Endothelial cell of umbilical vein (primary cell): Measurements from ENCODE around the gene TSPAN9. TPM values are rescaled to one million over a fixed set of nuclear protein-coding genes. Genes with fewer than 3 reads are reported as not detected.

Experiments used
- BruUV-seq: library from RNA; stranded (reverse); fragments of 400-500 nt; replicated peaks from 2 replicates; lab custom pipeline; 2021; lab: Mats Ljungman, UMichigan
- CTCF ChIA-PET: fragments of 300-600, 350-600 bp; sonication (Branson Sonifier 250); formaldehyde crosslinking; loops from one replicate; lab custom pipeline; 2021; ENCODE audit warnings: antibody characterized with exemption, inconsistent platforms; lab: Charles Lee
- POLR2A ChIA-PET: fragments of 300-600, 350-600 bp; sonication (Branson Sonifier 250); formaldehyde crosslinking; loops from one replicate; lab custom pipeline; 2021; ENCODE audit warnings: antibody characterized with exemption, inconsistent platforms; lab: Charles Lee
- DNase-seq: peaks from one replicate; pipeline ENCODE4 v3.0.0-alpha.2; 2011; ENCODE audit warnings: low read depth, low spot score
- FAIRE-seq: peaks from 2 replicates; lab custom pipeline; 2011; peaks lifted over from hg19 to GRCh38; lab: Jason Lieb, UNC
- H2AFZ ChIP-seq: 2 replicates; pipeline ENCODE4 v1.6.0; 2012; ENCODE audit warnings: low read depth, low read length, control low read depth, inconsistent platforms
- H3K27ac ChIP-seq: 2 replicates; pipeline ENCODE4 v1.5.1; 2011; ENCODE audit warnings: low read depth, mild to moderate bottlenecking, control low read depth, low read length, moderate library complexity; ENCODE audit not compliant: insufficient read depth
- H3K27me3 ChIP-seq, 2 experiments: 2 replicates each; pipeline versions ENCODE4 v1.6.0 to v1.6.1; 2011; ENCODE audit warnings: low read length in 2 of 2, mixed read lengths in 1 of 2; ENCODE audit not compliant: control insufficient read depth in 2 of 2, insufficient read depth in 2 of 2
- H3K36me3 ChIP-seq, 2 experiments: 2 replicates in 1 of 2; 3 replicates in 1 of 2; pipeline ENCODE4 v1.5.1; 2011; ENCODE audit warnings: low read length in 2 of 2, mild to moderate bottlenecking in 1 of 2, moderate library complexity in 1 of 2; ENCODE audit not compliant: control insufficient read depth in 2 of 2, insufficient read depth in 2 of 2; ENCODE audit errors: extremely low read depth in 1 of 2
- H3K4me1 ChIP-seq: 3 replicates; pipeline ENCODE4 v1.5.1; 2011; ENCODE audit warnings: mild to moderate bottlenecking, low read length; ENCODE audit not compliant: control insufficient read depth, insufficient read depth; ENCODE audit errors: extremely low read depth
- H3K4me2 ChIP-seq: 2 replicates; pipeline ENCODE4 v1.6.1; 2011; ENCODE audit warnings: low read length, control low read depth, mixed read lengths; ENCODE audit not compliant: insufficient read depth
- H3K4me3 ChIP-seq, 3 experiments: fragments of 200-600 bp in 1 of 3; sonication (generic), shearing (Covaris generic) in 1 of 3; replicated peaks in 1 of 3; 2 replicates each; pipeline ENCODE4 v1.5.1; 2011 to 2016; ENCODE audit warnings: control low read depth in 3 of 3, low read length in 3 of 3, mild to moderate bottlenecking in 2 of 3, inconsistent platforms in 1 of 3, low read depth in 1 of 3, moderate library complexity in 1 of 3; ENCODE audit not compliant: insufficient read depth in 1 of 3
- H3K79me2 ChIP-seq: 2 replicates; pipeline ENCODE4 v1.6.0; 2012; ENCODE audit warnings: low read length, inconsistent platforms; ENCODE audit not compliant: control insufficient read depth, insufficient read depth
- H3K9ac ChIP-seq: replicated peaks from 2 replicates; pipeline ENCODE3; 2011; ENCODE audit warnings: low read length, control low read depth; ENCODE audit not compliant: insufficient read depth; ENCODE audit errors: extremely low read depth
- H3K9me1 ChIP-seq: replicated peaks from 3 replicates; pipeline ENCODE4 v1.6.0; 2011; ENCODE audit warnings: mild to moderate bottlenecking, low read length; ENCODE audit not compliant: control insufficient read depth, insufficient read depth; ENCODE audit errors: extremely low read depth
- H3K9me3 ChIP-seq: replicated peaks from 2 replicates; pipeline ENCODE4 v1.5.1; 2012; ENCODE audit warnings: low read length, inconsistent platforms; ENCODE audit not compliant: control insufficient read depth, insufficient read depth
- H4K20me1 ChIP-seq: replicated peaks from 2 replicates; pipeline ENCODE3; 2011; ENCODE audit warnings: mild to moderate bottlenecking, low read length; ENCODE audit not compliant: control insufficient read depth, insufficient read depth; ENCODE audit errors: extremely low read depth
- EZH2 ChIP-seq: IDR thresholded peaks from 2 replicates; pipeline ENCODE4 v1.6.1; 2012; ENCODE audit warnings: borderline replicate concordance, low read depth, mild to moderate bottlenecking, moderate library complexity, low read length, inconsistent platforms; ENCODE audit not compliant: severe bottlenecking
- FOS ChIP-seq: IDR thresholded peaks from 2 replicates; pipeline ENCODE4 v1.6.1; 2011; ENCODE audit warnings: mild to moderate bottlenecking, low read length, moderate library complexity, borderline replicate concordance; ENCODE audit not compliant: insufficient read depth
- GATA2 ChIP-seq: IDR thresholded peaks from 2 replicates; pipeline ENCODE4 v1.7.0; 2011; ENCODE audit warnings: low read depth, mild to moderate bottlenecking, moderate library complexity, mixed read lengths, low read length; ENCODE audit not compliant: insufficient read length, insufficient read depth
- JUN ChIP-seq: IDR thresholded peaks from 2 replicates; pipeline ENCODE4 v1.6.1; 2011; ENCODE audit warnings: borderline replicate concordance, low read depth; ENCODE audit not compliant: insufficient read length, insufficient read depth
- MYC ChIP-seq: IDR thresholded peaks from one replicate; pipeline ENCODE4 v1.6.1; 2011; ENCODE audit warnings: mild to moderate bottlenecking, low read depth, low read length
- POLR2A ChIP-seq: IDR thresholded peaks from 2 replicates; pipeline ENCODE4 v1.6.1; 2012; ENCODE audit warnings: low read depth, mild to moderate bottlenecking, control low read depth, low read length
- POLR2AphosphoS5 ChIP-seq: IDR thresholded peaks from 2 replicates; pipeline ENCODE4 v1.6.1; 2012; ENCODE audit warnings: low read depth, mild to moderate bottlenecking, control low read depth, low read length, moderate library complexity; ENCODE audit not compliant: insufficient read depth
- dilution Hi-C: fragments of 300-500 bp; cut with MboI; formaldehyde crosslinking; loops from one replicate; pipeline ENCODE4 v1.15.0; 2019; ENCODE audit warnings: low sequenced_read_pairs; ENCODE audit not compliant: extremely low pct_ligation_motif_present
- intact Hi-C: fragments of 100-400 bp; cut with micrococcal nuclease; formaldehyde crosslinking; loops from one replicate; pipeline ENCODE4 v1.10.0; 2022
- polyA plus RNA-seq, 4 experiments: library from polyadenylated mRNA; depleted of rRNA in 3 of 4; stranded (reverse) in 3 of 4; unstranded in 1 of 4; fragments of >200 nt; gene quantifications; 2 replicates each; pipeline versions ENCODE4 v1.2.1 to v1.2.3, GENCODE V29; 2011 to 2012; ENCODE audit warnings: missing spikeins in 1 of 4
- total RNA-seq: library from RNA; stranded (reverse); gene quantifications from 2 replicates; pipeline ENCODE4 v1.2.3, GENCODE V29; 2021
- TF ChIP-seq, protein P1 (sequence below), 2 donors: IDR thresholded peaks; 1 replicate in 1 of 2; 2 replicates in 1 of 2; pipeline ENCODE4 v1.5.1; 2011; ENCODE audit warnings: low read length in 2 of 2, mild to moderate bottlenecking in 2 of 2, moderate library complexity in 2 of 2, control low read depth in 1 of 2, inconsistent platforms in 1 of 2, low read depth in 1 of 2; ENCODE audit not compliant: insufficient read depth in 1 of 2; ENCODE audit errors: extremely low read depth in 1 of 2
- TF ChIP-seq, protein P2 (sequence below): IDR thresholded peaks from 2 replicates; pipeline ENCODE4 v1.6.1; 2011; ENCODE audit not compliant: insufficient read depth, insufficient read length

TSPAN9 gene
- total and polyA plus RNA-seq, 2 donors (not counting 3 experiments of a cell fraction or from before 2014, with no cell fraction given): 43.3 to 66.8 TPM

DNA sequence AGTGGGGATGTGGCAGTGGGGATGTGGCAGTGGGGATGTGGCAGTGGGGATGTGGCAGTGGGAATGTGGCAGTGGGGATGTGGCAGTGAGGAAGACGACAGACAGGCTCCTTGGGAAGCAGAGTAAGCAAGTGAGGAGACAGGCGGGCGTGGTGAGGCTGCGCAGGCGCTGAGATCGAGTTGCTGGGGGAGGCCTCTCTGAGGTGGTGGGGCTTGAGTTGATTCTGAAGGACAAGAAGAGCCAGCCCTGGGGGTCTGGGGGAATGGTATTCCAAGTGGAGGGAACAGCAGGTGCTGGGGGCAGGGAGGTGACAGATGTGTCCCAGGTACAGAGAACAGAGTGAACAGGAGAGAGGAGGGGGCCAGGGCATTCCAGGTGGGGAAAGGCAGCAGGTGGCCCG lies 33.8 kb upstream of the TSPAN9 start:
- Histone ChIP-seq H2AFZ (no peak overlapping the region), H4K20me1 (no peaks in the 10 kb centered on the region), H3K9me3 (no peaks in the 10 kb centered on the region), H3K27me3 (no peaks in the 10 kb centered on the region), H3K9ac (no peak overlapping the region), H3K4me1 (no peaks in the 10 kb centered on the region), H3K9me1 (no peaks in the 10 kb centered on the region), H3K4me3 (no peak overlapping the region), H3K4me2 (no peak overlapping the region), H3K79me2 (no peaks in the 10 kb centered on the region), H3K36me3 (peaks cover 0 to 5% of the 10 kb centered on the region in 2 experiments), H3K27ac (no peak overlapping the region)
- dilution Hi-C loops: no loop called here
- no peak for TF ChIP-seq FOS
- TF ChIP-seq EZH2: no peak
- TF ChIP-seq, protein P1, sequence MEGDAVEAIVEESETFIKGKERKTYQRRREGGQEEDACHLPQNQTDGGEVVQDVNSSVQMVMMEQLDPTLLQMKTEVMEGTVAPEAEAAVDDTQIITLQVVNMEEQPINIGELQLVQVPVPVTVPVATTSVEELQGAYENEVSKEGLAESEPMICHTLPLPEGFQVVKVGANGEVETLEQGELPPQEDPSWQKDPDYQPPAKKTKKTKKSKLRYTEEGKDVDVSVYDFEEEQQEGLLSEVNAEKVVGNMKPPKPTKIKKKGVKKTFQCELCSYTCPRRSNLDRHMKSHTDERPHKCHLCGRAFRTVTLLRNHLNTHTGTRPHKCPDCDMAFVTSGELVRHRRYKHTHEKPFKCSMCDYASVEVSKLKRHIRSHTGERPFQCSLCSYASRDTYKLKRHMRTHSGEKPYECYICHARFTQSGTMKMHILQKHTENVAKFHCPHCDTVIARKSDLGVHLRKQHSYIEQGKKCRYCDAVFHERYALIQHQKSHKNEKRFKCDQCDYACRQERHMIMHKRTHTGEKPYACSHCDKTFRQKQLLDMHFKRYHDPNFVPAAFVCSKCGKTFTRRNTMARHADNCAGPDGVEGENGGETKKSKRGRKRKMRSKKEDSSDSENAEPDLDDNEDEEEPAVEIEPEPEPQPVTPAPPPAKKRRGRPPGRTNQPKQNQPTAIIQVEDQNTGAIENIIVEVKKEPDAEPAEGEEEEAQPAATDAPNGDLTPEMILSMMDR (IDR thresholded peaks at IDR 0.05; ENCODE audit: extremely low read depth in 1 of 2, insufficient read depth in 1 of 2, low read depth in 1 of 2, low read length in 2 of 2): no peak
- TF ChIP-seq, protein P2, sequence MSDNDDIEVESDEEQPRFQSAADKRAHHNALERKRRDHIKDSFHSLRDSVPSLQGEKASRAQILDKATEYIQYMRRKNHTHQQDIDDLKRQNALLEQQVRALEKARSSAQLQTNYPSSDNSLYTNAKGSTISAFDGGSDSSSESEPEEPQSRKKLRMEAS: no peak
- TF ChIP-seq MYC: no peak
- TF ChIP-seq POLR2AphosphoS5: no peak
- TF ChIP-seq GATA2: no peak
- TF ChIP-seq JUN: no peak
- no peak for TF ChIP-seq POLR2A
- POLR2A ChIA-PET: no interaction called here
- FAIRE-seq (no peak), DNase-seq (no peak)
- no TSS peak for BruUV-seq
- CTCF ChIA-PET: interaction anchor here (1.4 to 2.9 kb wide), 3 partner anchors 9 to 189 kb away, joined by 4 to 78 read pairs (median 34); no protein-coding TSS in a partner anchor
- intact Hi-C loops: no loop called here
